Measurements from ENCODE around the gene SERPINA5.

SERPINA5 gene

DNA sequence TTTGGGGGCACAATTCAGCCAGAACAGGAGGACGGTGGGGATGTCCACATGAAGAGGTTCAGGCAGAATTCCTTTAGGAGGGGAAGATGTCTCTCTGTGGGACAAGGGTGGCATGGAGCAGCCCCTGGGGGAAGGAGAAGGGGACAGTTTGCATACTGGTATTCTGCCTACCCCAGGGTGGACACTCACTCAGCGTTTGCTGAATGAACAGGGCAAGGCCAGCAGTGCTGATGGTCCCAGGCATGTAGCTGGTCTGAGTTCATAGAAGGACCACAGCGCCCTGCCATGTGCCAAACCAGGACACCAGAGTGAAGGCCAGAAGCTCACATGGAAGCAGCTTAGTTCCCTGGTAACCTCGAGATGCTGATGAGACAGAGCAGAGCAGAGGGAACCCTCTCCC is 5.4 kb downstream of the SERPINA5 start:
- H3K4me1 ChIP-seq, result no peaks in the 10 kb centered on the region
- no peaks in the 10 kb centered on the region for H3K27me3 ChIP-seq (ENCODE audit: control insufficient read depth, insufficient read depth, low read length)
- H3K9ac ChIP-seq, result no peak overlapping the region
- H3K4me2 ChIP-seq (ENCODE audit: low read length), result no peak overlapping the region
- H3K36me3 ChIP-seq (ENCODE audit: control insufficient read depth, insufficient read depth, low read length), result no peaks in the 10 kb centered on the region
- H2AFZ ChIP-seq, result no peak overlapping the region
- no peak overlapping the region for H3K4me3 ChIP-seq (ENCODE audit: low read depth, low read length)
- H3K9me3 ChIP-seq (ENCODE audit: control insufficient read depth, low read length), result no peaks in the 10 kb centered on the region
- no peaks in the 10 kb centered on the region for H3K79me2 ChIP-seq
- TF ChIP-seq, protein P1, sequence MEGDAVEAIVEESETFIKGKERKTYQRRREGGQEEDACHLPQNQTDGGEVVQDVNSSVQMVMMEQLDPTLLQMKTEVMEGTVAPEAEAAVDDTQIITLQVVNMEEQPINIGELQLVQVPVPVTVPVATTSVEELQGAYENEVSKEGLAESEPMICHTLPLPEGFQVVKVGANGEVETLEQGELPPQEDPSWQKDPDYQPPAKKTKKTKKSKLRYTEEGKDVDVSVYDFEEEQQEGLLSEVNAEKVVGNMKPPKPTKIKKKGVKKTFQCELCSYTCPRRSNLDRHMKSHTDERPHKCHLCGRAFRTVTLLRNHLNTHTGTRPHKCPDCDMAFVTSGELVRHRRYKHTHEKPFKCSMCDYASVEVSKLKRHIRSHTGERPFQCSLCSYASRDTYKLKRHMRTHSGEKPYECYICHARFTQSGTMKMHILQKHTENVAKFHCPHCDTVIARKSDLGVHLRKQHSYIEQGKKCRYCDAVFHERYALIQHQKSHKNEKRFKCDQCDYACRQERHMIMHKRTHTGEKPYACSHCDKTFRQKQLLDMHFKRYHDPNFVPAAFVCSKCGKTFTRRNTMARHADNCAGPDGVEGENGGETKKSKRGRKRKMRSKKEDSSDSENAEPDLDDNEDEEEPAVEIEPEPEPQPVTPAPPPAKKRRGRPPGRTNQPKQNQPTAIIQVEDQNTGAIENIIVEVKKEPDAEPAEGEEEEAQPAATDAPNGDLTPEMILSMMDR (IDR thresholded peaks at IDR 0.05), result no peak
- H3K27ac ChIP-seq, result no peak overlapping the region

DNA sequence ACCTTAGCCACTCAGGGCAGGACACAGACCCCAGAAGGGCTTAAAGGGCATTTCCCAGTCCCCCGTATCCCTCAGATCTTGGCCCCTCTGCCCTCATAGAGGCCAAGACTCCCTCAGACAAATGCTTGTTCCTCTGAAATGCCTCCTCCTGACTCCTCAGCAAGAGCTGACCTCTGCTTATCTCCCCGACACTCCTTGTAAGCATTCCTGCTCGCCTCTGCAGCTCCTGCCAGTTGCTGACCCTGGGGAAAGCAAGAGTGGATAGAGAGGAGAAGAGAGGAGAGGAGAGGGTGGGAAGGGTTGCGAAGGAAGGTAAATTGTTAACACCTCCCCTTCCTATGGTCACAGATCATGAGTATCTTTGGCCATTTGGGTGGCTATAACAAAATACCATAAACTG is 7.1 kb downstream of the SERPINA5 start:
- no peak overlapping the region for H3K4me2 ChIP-seq (ENCODE audit: low read length)
- H3K4me1 ChIP-seq, result no peaks in the 10 kb centered on the region
- H3K27ac ChIP-seq, result no peak overlapping the region

GRCh38 chr14:94591073-94591472 is 9.8 kb downstream of the SERPINA5 start:
- Histone ChIP-seq H3K27ac (no peak overlapping the region), H3K9ac (no peak overlapping the region)

More for the DNA sequence above, 7.1 kb downstream of the SERPINA5 start:
- H3K9me3 ChIP-seq (ENCODE audit: control insufficient read depth, low read length), result no peaks in the 10 kb centered on the region
- H3K36me3 ChIP-seq (ENCODE audit: control insufficient read depth, insufficient read depth, low read length), result no peaks in the 10 kb centered on the region
- TF ChIP-seq, protein P1 (IDR thresholded peaks at IDR 0.05), result no peak
- H3K4me3 ChIP-seq (ENCODE audit: low read depth, low read length), result no peak overlapping the region
- H2AFZ ChIP-seq, result no peak overlapping the region
- H3K27me3 ChIP-seq (ENCODE audit: control insufficient read depth, insufficient read depth, low read length), result no peaks in the 10 kb centered on the region
- no peaks in the 10 kb centered on the region for H3K79me2 ChIP-seq
- H3K9ac ChIP-seq, result no peak overlapping the region

GRCh38 chr14:94591871-94592270 is 10.6 kb downstream of the SERPINA5 start:
- H3K4me3 ChIP-seq (ENCODE audit: low read depth, low read length), result no peak overlapping the region
- H3K27me3 ChIP-seq (ENCODE audit: control insufficient read depth, insufficient read depth, low read length), result no peaks in the 10 kb centered on the region
- H3K9me3 ChIP-seq (ENCODE audit: control insufficient read depth, low read length), result no peaks in the 10 kb centered on the region
- H3K36me3 ChIP-seq (ENCODE audit: control insufficient read depth, insufficient read depth, low read length), result no peaks in the 10 kb centered on the region
- H2AFZ ChIP-seq, result no peak overlapping the region
- H3K4me2 ChIP-seq (ENCODE audit: low read length), result no peak overlapping the region
- H3K9ac ChIP-seq, result no peak overlapping the region
- no peak overlapping the region for H3K27ac ChIP-seq
- H3K79me2 ChIP-seq, result no peaks in the 10 kb centered on the region
- TF ChIP-seq, protein P1 (IDR thresholded peaks at IDR 0.05), result no peak
- no peaks in the 10 kb centered on the region for H3K4me1 ChIP-seq

More at GRCh38 chr14:94591073-94591472, 9.8 kb downstream of the SERPINA5 start:
- Histone ChIP-seq H3K4me1 (no peaks in the 10 kb centered on the region), H3K79me2 (no peaks in the 10 kb centered on the region), H3K36me3 (ENCODE audit: control insufficient read depth, insufficient read depth, low read length) (no peaks in the 10 kb centered on the region), H2AFZ (no peak overlapping the region), H3K4me2 (ENCODE audit: low read length) (no peak overlapping the region), H3K9me3 (ENCODE audit: control insufficient read depth, low read length) (no peaks in the 10 kb centered on the region), H3K27me3 (ENCODE audit: control insufficient read depth, insufficient read depth, low read length) (no peaks in the 10 kb centered on the region), H3K4me3 (ENCODE audit: low read depth, low read length) (no peak overlapping the region)
- TF ChIP-seq, protein P1 (IDR thresholded peaks at IDR 0.05), result no peak

GRCh38 chr14:94592457-94592856 is 11.2 kb downstream of the SERPINA5 start:
- Histone ChIP-seq H3K4me2 (ENCODE audit: low read length) (no peak overlapping the region), H3K4me1 (no peaks in the 10 kb centered on the region), H3K4me3 (ENCODE audit: low read depth, low read length) (no peak overlapping the region), H3K9ac (no peak overlapping the region), H3K9me3 (ENCODE audit: control insufficient read depth, low read length) (no peaks in the 10 kb centered on the region), H3K36me3 (ENCODE audit: control insufficient read depth, insufficient read depth, low read length) (no peaks in the 10 kb centered on the region), H3K79me2 (no peaks in the 10 kb centered on the region), H2AFZ (no peak overlapping the region), H3K27me3 (ENCODE audit: control insufficient read depth, insufficient read depth, low read length) (no peaks in the 10 kb centered on the region), H3K27ac (no peak overlapping the region)
- TF ChIP-seq, protein P1 (IDR thresholded peaks at IDR 0.05), result no peak

Data from parathyroid adenoma (tissue), 2 donors.